GM19025 (cell line): Measurements from ENCODE around the gene UROD.
"Not testable (repeated sequence)": the region's sequence is repeated elsewhere in the genome, so short reads cannot be mapped to it uniquely, and the experiment has no call there.

Experiments
- ATAC-seq: cut with Tn5 transposase; IDR thresholded peaks from one replicate; pipeline ENCODE4 v1.9.1; 2021; ENCODE audit warnings: mild to moderate bottlenecking, low read depth, moderate library complexity; ENCODE audit not compliant: unreplicated experiment

Gene UROD

DNA sequence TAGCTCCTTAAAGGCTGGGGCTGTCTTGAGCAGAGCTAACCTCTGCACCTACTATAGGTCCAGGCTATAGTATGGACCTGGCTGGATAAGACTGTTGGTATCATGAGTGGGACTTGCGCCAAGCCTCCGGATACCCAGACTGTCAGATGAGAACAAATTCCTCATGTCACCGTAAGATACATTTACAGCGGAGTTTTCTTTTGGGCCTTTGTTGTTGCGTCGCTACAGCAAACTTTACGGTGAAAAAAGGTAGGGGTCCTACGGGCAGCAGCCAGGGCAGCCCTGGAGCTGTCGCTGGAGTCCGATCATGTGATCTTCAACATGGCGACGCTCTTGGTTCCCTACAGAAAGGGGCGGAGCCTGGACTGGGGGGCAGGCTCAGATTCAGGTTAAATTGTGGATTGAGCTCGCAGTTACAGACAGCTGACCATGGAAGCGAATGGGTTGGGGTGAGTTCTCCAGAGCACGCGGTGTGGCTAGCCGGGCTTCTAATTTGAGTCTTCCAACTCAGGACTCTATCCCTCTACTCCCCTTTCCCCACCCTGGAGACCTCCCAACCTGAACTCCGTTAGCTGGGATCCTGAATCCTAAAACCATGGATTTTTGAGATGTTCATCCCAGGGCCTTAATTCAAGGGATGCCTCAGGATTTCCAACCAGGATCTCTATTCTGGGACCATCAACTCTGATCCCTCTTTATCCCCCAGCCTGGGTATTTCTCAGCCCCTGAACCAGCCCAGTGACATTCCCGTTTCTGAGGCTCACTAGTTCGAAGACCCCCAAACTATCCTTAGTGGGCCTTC is at the start of gene UROD:
Gene UROD (plus strand): TSS at position 418 of the 802 bp plus-strand sequence. CDS start 12 bp downstream, at position 430.
- peak; percentile 54 for ATAC-seq

DNA sequence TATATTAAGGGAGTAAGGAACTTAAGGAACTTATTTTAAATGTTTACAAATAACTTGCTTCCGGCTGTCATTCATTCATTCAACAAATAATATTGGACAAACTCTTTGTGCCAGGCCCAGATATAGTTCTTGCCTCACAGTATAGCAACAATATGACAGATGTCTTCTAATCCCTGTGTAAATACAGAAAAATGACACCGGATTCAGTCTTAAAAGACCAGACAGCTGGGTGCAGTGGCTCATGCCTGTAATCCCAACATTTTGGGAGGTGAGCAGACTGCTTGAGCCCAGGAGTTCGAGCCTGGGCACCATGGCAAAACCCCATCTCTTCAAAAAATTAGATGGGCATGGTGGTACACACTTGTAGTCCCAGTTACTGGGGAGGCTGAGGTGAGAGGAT is 49.3 kb upstream of the UROD start:
- ATAC-seq = no peak

DNA sequence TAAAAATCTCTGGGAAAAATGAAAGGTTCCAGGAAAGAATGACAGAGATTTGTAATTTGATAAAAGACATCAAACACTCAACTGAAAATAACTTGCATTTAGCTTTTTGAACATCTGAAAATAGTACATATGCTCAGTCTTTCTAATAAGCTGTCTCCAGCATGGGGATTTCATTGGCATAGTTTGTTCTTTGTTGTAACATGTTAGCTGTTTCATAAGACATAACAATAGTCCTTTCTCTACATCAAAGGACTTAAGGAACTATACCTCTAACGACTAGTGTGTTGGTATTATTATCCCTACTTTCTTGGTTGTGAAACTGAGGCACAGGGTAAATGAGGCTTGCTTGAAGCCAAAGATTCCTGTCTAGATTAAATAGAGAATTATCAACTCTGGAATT is 47.7 kb upstream of the UROD start:
- ATAC-seq = no peak

DNA sequence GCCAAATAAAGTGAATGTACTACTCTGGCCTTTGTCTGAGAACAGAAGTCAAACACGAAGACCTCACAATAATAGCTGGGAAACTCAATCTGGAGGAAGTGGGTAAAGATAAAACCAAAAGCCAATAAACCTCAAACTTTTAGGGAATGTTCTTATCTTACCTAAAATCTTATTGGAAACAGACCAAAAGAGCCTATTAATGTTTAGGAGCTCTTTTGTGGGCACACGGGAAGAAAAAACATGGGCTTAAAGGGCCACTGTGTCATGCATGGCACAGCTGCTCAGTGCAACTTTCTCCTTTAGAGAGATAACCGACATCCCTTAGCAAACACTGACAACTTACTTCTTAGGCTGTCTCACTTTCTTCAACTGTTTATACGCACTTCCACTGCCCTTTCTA is 41.7 kb upstream of the UROD start:
- no peak for ATAC-seq

DNA sequence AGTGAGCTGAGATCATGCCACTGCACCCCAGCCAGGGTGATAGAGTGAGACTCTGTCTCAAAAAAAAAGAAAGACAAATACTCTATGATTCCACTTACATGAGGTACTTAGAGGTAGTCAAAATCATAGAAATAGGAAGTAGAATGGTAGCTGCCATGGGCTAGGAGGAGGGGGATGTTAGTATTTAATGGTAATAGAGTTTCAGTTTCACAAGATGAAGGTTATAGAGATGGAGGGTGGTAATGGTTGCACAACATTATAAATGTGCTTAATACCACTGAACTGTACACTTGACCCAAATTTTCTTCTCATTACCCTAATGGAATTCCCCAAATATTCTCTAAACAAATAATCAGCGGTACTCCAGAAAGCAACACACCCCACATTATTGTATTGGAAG is 38.4 kb upstream of the UROD start:
- no peak for ATAC-seq

DNA sequence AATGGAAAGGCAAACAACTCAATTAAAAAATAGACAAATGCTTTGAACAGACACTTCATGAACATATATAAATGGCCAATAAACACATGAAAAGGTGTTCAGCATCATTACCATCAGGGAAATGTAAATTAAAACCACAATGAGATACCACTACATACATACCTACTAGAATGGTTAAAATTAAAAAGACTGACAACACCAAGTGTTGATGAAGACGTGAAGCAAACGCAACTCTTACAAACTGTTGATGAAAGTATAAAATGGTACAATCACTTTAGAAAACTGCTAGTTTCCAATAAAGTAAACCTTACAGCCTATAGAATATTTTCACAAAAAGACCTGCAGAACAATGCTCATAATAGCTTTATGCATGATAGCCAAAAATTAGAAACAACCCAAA is 35.8 kb upstream of the UROD start:
- ATAC-seq = no peak

DNA sequence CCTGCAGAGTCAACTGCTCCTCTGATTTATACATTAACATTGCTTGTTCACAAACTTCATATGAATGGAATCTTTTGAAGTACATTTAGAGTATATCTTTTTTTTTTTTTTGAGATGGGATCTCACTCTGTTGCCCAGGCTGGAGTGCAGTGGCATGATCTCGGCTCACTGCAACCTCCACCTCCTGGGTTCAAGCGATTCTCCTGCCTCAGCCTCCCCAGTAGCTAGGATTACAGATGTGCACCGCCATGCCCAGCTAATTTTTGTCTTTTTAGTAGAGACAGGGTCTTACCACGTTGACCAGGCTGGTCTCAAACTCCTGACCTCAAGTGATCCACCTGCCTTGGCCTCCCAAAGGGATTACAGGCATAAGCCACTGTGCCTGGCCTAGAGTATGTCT is 34.7 kb upstream of the UROD start:
- ATAC-seq = not testable (repeated sequence)

DNA sequence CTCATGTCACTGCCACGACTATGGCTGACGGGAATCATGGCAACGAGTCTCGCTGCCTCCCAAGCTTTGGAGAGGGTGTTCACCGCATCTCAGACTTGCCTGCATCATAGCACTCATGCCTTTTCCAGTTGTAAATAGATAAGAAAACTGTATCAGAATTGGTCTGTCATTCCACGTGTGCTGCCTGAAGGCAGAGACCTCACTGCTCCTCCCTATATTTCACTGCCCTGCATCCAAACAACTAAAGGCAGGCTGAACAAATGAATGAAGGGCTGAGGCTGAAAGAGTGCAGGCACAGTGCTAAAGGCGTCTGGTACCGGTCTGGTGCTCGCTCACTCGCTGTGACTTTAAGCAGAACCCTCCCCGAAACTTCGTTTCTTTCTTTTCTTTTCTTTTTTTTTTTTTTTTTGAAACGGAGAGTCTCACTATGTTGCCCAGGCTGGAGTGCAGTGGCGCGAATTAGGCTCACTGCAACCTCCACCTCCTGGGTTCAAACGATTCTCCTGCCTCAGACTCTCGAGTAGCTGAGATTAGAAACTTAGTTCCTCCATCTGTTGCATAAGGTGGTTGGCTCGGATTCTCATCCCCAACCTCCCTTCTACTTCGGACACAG is 26.2 kb upstream of the UROD start:
- ATAC-seq = no peak

DNA sequence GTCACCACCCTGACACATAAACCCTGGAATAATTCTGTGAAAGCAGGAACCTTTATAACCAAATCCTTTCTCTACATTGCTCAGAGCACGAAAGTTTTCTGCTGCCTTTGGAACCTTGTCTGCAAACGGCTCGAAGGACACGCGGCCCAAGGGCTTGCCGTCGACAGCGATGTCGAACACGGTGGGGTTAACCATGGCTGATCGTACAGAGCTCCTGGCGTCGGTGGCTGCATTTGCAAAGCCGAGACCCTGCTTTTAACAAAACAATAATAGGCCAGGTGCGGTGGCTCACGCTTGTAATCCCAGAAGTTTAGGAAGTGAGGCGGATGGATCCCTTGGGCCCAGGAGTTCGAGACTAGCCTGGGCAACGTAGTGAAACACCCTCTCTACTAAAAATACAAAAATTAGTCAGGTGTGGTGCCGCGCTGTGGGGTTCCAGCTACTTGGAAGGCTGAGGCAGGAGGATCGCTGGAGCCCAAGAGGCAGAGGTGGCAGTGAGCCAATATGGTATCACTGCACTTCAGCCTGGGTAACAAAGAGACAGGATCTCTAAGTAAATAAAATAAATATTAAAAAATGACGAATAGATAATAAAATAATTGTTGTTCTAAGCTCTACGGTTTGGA is 23.4 kb upstream of the UROD start:
- no peak for ATAC-seq

DNA sequence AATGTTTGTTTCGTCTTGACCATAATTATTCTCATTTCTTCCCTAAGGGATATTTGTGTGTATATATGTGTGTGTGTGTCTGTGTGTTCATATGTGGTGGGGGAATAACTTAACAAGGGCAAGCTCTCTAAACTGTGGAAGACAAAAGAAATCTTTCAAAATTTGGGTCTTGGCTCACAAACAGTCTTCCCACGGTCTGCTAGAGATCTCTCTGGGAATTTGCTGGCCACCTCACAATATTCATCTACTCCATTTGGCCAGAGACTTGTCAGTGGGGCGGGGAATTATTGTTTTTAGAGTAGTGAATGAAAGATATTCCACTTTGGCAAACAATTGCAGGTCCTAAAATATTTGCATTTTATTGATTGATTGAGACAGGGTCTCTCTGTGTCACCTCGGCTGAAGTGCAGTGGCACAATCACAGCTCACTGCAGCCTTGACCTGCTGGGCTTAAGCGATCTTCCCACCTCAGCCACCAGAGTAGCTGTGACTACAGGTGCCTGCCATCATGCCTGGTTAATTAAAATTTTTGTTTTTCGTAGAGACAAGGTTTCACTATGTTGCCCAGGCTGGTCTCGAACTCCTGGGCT is 17.6 kb upstream of the UROD start:
- ATAC-seq = no peak

DNA sequence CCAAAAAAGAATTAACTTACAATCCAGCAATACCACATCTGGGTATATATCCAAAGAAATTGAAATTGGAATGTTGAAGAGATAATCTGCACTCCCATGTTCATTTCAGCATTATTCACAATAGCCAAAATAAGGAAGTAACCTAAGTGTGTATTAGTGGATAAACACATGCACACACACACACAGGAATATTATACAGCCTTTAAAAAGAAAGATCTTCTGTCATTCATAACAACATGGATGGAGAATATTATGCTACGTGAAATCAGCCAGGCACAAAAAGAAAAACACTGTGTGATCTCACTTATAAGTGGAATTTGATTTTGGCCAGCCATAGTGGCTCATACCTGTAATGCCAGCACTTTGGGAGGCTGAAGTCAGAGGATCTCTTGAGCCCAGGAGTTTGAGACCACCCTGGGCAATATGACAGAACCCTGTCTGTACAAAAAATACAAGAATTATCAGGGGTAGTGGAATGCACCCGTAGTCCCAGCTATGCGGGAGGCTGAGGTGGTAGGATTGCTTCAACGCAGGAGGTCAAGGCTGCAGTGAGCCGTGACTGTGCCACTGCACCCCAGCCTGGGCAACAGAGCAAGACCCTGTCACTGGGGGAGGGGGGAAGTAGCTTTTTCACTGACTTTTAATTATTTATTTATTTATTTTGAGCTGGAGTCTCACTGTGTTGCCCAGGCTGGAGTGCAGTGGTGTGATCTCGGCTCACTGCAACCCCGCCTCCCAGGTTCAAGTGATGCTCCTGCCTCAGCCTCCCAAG is 16.4 kb upstream of the UROD start:
- ATAC-seq = no peak

DNA sequence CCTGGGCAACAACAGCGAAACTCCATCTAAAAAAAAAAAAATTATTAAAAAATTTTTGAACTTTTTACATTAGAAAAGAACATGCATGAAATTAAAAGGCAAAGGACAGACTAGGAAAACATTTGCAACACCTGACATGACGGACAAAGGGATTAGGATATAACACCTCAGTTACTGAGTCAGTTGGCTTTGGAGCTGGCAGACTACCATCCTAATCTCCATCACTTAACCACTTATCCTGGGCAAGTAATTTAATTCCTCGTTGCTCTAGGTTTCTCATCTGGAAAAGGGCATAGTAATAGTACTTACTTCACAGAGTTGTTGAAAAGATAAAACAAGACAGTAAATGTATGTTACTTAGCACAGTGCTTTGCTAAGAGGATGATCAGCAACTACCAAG is 12.8 kb upstream of the UROD start:
- no peak for ATAC-seq

DNA sequence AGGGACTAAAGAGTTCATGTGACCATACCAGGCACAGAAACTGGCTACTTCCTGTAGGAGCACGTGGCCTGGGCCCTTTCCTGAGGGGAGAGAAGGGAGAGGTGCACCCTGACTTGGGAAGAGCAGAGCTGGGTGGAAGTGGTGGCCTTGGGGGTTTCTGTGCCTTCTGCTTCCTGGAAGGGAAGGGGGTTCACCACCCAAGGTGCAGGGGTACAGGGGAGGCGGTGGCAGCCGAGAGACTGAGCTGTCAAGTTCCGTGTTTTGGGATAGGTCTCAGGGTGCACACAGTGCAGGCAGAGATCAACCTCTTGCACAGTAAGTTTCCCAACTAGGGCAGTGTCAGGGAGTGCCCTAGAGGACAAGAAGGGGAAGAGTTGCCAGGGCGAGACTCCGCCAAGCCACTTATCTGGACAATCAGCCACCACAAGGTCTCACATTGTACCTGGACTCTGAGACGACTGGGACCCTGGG is 11.0 kb upstream of the UROD start:
- ATAC-seq = no peak

DNA sequence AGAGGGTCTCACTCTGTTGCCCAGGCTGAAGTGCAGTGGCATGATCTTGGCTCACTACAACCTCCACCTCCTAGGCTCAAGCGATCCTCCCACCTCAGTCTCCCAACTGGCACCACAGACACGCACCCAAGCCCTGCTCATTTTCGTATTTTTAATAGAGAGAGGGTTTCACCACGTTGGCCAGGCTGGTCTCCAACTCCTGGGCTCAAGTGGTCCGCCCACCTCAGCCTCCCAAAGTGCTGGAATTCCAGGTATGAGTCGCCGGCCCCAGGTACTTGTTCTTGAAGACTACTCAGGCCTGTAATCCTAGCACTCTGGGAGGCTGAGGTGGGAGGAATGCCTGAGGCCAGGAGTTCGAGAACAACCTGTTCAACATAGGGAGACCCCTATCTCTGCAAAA is 10.5 kb upstream of the UROD start:
- not testable (repeated sequence) for ATAC-seq

DNA sequence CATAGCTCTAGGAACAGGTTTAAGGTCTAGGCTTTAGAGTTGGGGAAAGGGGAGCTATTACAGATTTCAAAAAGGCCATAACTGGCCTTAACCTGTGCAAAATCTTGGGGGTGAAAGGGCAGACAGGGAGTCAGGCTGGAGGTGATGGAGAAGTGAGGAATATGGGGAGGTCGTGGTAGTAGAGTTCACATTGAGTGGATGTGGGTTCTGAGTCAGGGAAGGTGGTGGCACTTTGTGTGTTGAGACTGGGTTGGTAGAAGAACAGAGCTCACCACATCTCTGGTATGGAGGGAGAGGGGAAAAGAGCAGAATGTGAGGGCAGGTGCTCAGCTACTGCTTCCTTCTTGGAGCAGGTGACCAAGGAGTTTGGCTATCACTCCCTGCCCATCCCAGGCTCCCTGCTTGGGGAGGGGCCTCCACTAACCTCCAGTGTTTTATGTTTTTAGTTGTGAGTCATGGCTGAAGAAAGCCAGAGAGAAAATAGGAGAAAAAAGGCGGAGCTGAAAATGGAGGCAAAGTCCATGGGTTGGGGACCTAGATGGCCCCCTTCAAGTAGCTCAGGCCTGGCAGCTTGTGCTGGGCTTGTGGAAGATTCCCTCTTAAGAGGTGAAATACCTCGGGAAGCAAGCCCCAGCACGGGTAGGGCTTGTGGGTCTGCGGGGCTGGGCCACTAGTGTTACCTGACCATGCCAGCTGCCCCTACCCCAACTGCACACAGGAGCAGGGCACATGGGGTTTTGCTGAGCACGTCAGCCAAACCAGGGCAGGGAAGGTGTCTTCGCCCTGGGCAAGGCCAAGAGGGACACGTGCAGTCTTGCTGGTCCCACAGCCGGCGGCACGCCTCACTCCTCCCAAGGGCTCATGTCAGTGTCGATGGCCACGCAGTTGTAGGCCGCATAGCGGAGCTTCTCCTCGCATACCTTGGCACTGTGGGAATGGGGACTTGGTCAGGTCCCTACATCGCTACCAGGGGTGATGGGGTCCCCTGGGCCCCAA is 9.1 kb upstream of the UROD start:
- no peak for ATAC-seq

DNA sequence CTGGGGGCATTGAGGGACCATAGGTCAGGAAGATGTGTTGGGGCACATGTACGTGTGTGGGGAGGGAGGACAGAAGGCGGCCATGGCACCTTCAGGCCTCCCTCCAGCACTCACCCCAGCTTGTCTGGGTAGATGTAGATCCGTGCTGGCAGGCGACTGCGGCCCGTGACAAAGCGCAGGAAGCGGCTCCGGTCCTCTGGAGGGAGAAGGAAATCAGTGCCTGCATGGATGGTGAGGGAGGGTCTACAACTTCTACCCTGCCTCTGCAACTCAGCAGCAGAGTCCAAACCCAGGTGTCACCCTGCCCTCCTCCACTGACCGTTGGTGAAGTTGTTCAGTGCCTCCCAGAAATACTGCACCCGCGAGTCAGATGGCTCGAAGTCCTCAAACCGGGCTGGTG is 8.3 kb upstream of the UROD start:
- ATAC-seq = no peak

DNA sequence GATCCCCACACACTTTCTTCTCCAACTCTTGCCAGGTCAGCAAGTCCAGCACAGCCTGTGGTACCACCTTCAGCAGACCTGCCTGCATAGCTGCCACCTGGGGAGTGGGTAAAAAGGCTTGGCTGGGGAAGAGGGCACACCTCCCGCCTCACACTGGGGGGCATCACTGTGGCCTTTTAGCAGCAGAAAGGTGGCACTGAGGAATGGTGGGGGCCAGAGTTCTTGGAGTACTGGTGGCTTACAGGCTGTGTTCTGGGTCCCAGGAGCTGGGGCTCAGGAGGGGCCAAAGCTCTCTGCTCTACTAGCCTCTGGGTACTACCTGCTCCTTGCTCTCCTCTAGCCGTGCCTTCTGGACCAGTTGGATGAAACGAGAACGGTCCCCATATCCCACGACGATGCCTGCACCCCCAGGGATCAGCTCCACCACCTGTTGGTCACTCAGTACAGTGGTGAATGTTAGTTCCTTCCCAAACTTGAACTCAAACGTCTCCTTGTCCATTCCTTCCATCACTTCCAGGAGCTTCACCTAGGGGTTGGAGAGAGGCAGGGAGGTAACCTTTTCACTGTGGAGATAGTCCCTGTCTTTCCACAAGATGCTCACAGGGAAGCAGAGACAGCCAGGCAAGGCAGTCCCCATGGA is 7.7 kb upstream of the UROD start:
- no peak for ATAC-seq

DNA sequence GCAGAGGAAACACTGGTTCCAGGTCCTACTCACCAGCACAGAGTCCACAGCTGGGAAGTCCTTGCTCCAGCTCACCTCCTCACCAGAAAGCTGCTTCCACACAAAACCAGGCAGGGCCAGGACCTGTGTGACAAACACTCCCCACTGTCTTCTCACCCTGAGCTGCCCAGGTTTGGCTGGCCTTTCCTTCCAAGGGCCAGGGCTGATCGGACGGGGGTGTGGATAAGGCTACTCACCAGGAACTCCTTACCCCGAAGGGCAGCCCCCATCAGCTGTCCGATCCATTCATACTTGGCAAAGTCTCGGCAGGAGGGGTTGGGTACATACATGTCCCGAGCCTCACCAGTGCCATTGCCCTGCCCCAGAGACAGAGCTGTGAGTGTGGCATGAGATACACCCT is 6.3 kb upstream of the UROD start:
- no peak for ATAC-seq

DNA sequence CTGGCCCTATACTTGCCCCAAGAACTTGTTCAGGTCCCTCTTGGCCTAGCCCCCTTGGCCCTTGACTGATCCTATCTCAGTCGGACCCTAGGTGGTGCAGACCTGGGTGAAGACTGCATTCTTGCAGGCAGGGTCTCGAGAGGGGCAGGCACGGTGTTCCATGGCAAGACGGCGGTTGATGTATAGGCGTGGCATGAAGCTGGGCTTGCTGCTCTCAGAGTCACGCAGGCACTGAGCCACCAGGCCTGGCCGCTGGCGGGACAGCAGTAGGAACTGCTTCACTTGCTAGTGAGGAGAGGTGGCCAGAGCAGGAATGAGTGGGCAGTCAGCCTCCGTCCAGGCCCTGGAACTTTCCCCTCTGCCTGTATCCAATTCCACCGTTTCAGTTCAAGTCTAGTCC is 4.7 kb upstream of the UROD start:
- ATAC-seq = no peak
